ENCODE data around the gene IFNG-AS1. TPM values are rescaled to one million over a fixed set of nuclear protein-coding genes. Genes with fewer than 3 reads are reported as not detected.

The IFNG-AS1 gene
- total RNA-seq, 1 experiment from 2014 or later: not detected

DNA sequence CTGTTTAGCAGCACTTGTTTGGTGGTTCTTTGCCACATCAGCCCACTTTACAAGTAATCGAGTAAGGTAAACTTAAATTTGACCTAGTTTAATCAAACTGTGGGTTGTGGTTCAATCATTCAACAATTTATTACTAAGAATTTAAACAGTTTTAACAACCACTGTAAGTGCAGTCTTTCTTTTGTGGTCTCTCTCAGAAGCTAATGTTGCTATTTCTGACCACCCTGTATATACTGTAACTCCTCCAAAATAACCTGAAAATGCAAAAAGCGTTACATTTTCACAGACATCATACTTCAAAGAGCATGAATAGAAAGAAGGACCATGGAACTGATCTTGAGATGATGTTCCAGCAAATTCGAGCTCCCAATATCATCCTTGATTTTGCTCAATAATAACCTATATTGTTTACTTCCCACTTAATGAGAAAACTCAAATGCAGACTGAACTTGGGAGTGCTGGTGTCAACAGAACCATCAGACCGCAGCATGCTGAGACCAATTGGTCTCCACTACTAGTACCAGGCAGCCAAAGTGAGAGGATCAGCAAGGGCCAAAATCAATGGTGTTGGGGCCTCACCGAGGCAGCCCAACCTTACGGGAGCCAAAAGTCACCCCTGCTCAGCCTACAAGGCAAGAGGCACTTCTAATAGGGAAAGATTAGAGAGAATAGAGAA, 22.1 kb downstream of the IFNG-AS1 start:
- H3K9me2 ChIP-seq (replicated peaks; ENCODE audit: low read length): no peaks in the 10 kb centered on the region
- H3K79me2 ChIP-seq (ENCODE audit: low read length): no peaks in the 10 kb centered on the region
- BruUV-seq (replicated peaks): no TSS peak
- H3K9ac ChIP-seq (ENCODE audit: low read length): no peak overlapping the region
- ChIA-PET POLR2A (ENCODE audit: unreplicated experiment) (no interaction called here), CTCF (no interaction called here)
- TF ChIP-seq EZH2phosphoT487 (IDR thresholded peaks at IDR 0.05; ENCODE audit: borderline replicate concordance, low read length): no peak
- no peak for TF ChIP-seq EZH2 (IDR thresholded peaks at IDR 0.05; ENCODE audit: low read length, unreplicated experiment)
- TF ChIP-seq, protein P1, sequence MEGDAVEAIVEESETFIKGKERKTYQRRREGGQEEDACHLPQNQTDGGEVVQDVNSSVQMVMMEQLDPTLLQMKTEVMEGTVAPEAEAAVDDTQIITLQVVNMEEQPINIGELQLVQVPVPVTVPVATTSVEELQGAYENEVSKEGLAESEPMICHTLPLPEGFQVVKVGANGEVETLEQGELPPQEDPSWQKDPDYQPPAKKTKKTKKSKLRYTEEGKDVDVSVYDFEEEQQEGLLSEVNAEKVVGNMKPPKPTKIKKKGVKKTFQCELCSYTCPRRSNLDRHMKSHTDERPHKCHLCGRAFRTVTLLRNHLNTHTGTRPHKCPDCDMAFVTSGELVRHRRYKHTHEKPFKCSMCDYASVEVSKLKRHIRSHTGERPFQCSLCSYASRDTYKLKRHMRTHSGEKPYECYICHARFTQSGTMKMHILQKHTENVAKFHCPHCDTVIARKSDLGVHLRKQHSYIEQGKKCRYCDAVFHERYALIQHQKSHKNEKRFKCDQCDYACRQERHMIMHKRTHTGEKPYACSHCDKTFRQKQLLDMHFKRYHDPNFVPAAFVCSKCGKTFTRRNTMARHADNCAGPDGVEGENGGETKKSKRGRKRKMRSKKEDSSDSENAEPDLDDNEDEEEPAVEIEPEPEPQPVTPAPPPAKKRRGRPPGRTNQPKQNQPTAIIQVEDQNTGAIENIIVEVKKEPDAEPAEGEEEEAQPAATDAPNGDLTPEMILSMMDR (conservative IDR thresholded peaks at IDR 0.05; ENCODE audit: low read depth, low read length): no peak
- H3K4me1 ChIP-seq (ENCODE audit: insufficient read depth, low read length): no peaks in the 10 kb centered on the region
- H3K9me3 ChIP-seq (ENCODE audit: low read length): no peaks in the 10 kb centered on the region
- no peak overlapping the region for H3K4me2 ChIP-seq (ENCODE audit: low read length)
- no peaks in the 10 kb centered on the region for H4K20me1 ChIP-seq (ENCODE audit: low read length)
- H3K27me3 ChIP-seq (ENCODE audit: low read length): no peaks in the 10 kb centered on the region
- no peaks in the 10 kb centered on the region for H3K36me3 ChIP-seq (ENCODE audit: low read depth, low read length)
- no peak for DNase-seq
- intact Hi-C loops (cut with micrococcal nuclease): no loop called here
- no peak overlapping the region for H2AFZ ChIP-seq (ENCODE audit: low read length)
- H3K27ac ChIP-seq (ENCODE audit: low read length): no peak overlapping the region
- H3K4me3 ChIP-seq (ENCODE audit: low read length): no peak overlapping the region
- ATAC-seq: no peak
- no peaks in the 10 kb centered on the region for H3F3A ChIP-seq (ENCODE audit: low read length, unreplicated experiment)

DNA sequence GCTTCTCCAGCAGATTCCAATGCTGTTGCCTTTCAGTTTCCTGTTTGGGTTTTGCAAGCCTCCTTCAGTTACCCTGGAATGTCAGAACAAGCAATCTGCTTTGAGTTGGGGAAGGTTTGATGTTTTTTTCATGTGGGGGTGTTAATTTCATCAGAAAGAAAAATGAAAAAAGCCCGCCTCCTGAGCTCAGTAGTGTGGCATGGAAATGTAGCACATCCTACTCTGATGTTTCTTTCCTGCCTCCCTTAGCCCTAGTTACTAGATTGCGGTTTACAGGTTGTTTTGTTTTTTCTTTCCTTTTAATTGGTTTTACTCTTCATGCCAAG, 22.6 kb downstream of the IFNG-AS1 start:
- no peak for ATAC-seq
- Histone ChIP-seq H3K79me2 (ENCODE audit: low read length) (no peaks in the 10 kb centered on the region), H2AFZ (ENCODE audit: low read length) (no peak overlapping the region), H3K9ac (ENCODE audit: low read length) (no peak overlapping the region), H3K4me2 (ENCODE audit: low read length) (no peak overlapping the region), H3K9me3 (ENCODE audit: low read length) (no peaks in the 10 kb centered on the region), H3K27ac (ENCODE audit: low read length) (no peak overlapping the region), H4K20me1 (ENCODE audit: low read length) (no peaks in the 10 kb centered on the region), H3K36me3 (ENCODE audit: low read depth, low read length) (no peaks in the 10 kb centered on the region), H3F3A (ENCODE audit: low read length, unreplicated experiment) (no peaks in the 10 kb centered on the region), H3K4me1 (ENCODE audit: insufficient read depth, low read length) (no peaks in the 10 kb centered on the region), H3K27me3 (ENCODE audit: low read length) (no peaks in the 10 kb centered on the region), H3K9me2 (replicated peaks; ENCODE audit: low read length) (no peaks in the 10 kb centered on the region), H3K4me3 (ENCODE audit: low read length) (no peak overlapping the region)
- intact Hi-C loops (cut with micrococcal nuclease): no loop called here
- ChIA-PET CTCF (no interaction called here), POLR2A (ENCODE audit: unreplicated experiment) (no interaction called here)
- no peak for DNase-seq
- TF ChIP-seq, protein P1 (conservative IDR thresholded peaks at IDR 0.05; ENCODE audit: low read depth, low read length): no peak
- no peak for TF ChIP-seq EZH2phosphoT487 (IDR thresholded peaks at IDR 0.05; ENCODE audit: borderline replicate concordance, low read length)
- TF ChIP-seq EZH2 (IDR thresholded peaks at IDR 0.05; ENCODE audit: low read length, unreplicated experiment): no peak
- BruUV-seq (replicated peaks): no TSS peak

- Histone ChIP-seq H4K20me1 (ENCODE audit: low read length) (no peaks in the 10 kb centered on the region), H3K9me2 (replicated peaks; ENCODE audit: low read length) (no peaks in the 10 kb centered on the region), H2AFZ (ENCODE audit: low read length) (no peak overlapping the region), H3K9me3 (ENCODE audit: low read length) (no peaks in the 10 kb centered on the region), H3K9ac (ENCODE audit: low read length) (no peak overlapping the region), H3K36me3 (ENCODE audit: low read depth, low read length) (no peaks in the 10 kb centered on the region), H3K27me3 (ENCODE audit: low read length) (no peaks in the 10 kb centered on the region), H3K4me1 (ENCODE audit: insufficient read depth, low read length) (no peaks in the 10 kb centered on the region), H3K79me2 (ENCODE audit: low read length) (no peaks in the 10 kb centered on the region), H3K27ac (ENCODE audit: low read length) (no peak overlapping the region), H3F3A (ENCODE audit: low read length, unreplicated experiment) (no peaks in the 10 kb centered on the region), H3K4me2 (ENCODE audit: low read length) (no peak overlapping the region), H3K4me3 (ENCODE audit: low read length) (no peak overlapping the region)
- ATAC-seq: no peak
- intact Hi-C loops (cut with micrococcal nuclease): no loop called here
- ChIA-PET CTCF (no interaction called here), POLR2A (ENCODE audit: unreplicated experiment) (no interaction called here)
- no TSS peak for BruUV-seq (replicated peaks)
- TF ChIP-seq EZH2 (IDR thresholded peaks at IDR 0.05; ENCODE audit: low read length, unreplicated experiment): no peak
- no peak for TF ChIP-seq EZH2phosphoT487 (IDR thresholded peaks at IDR 0.05; ENCODE audit: borderline replicate concordance, low read length)
- TF ChIP-seq, protein P1 (conservative IDR thresholded peaks at IDR 0.05; ENCODE audit: low read depth, low read length): no peak
- DNase-seq: no peak
Measured at GRCh38 chr12:68012712-68013111, 23.5 kb downstream of the IFNG-AS1 start.

Data from PC-3 (cell line).